ENCODE data around the gene HES6. TPM values are rescaled to one million over a fixed set of nuclear protein-coding genes. Genes with fewer than 3 reads are reported as not detected.

Gene HES6
- total RNA-seq, 2 donors from 2014 or later: 2.9 to 17.7 TPM

DNA sequence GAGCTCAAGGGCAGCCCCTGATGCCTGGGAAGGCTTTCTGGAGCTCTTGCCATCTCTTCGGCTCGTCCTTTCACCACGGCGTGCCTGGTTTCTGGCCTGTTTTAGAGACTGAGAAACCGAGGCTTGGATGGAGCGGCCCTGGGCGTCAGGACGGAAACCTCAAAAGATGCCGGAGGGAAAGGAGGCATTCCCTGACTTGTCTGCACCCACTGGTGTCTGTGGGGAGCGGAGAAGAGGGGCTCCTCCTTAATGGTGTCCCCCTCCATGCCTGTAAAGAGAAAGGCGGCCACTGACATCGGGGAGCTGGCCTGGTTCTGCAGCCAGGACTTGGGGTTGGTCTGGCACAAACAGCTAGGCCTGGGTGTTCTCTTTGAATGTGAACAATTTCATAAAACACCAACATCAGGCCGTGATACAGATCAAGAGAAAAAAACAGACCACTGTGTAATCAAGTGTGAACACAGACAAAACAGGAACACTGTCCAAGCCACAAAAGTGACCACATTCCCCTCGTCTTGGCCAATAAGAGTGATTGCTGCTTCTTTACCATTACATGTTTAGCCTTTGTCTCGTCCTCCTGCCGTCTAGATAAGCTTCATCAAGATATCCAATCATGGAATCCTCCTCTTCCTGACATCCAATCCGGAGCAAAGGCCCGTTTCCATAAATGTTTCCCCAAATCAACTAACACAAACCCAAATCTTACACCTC, 35.7 kb downstream of the HES6 start:
- 56% methylated on average over 18 of the region's 18 CpGs for WGBS

DNA sequence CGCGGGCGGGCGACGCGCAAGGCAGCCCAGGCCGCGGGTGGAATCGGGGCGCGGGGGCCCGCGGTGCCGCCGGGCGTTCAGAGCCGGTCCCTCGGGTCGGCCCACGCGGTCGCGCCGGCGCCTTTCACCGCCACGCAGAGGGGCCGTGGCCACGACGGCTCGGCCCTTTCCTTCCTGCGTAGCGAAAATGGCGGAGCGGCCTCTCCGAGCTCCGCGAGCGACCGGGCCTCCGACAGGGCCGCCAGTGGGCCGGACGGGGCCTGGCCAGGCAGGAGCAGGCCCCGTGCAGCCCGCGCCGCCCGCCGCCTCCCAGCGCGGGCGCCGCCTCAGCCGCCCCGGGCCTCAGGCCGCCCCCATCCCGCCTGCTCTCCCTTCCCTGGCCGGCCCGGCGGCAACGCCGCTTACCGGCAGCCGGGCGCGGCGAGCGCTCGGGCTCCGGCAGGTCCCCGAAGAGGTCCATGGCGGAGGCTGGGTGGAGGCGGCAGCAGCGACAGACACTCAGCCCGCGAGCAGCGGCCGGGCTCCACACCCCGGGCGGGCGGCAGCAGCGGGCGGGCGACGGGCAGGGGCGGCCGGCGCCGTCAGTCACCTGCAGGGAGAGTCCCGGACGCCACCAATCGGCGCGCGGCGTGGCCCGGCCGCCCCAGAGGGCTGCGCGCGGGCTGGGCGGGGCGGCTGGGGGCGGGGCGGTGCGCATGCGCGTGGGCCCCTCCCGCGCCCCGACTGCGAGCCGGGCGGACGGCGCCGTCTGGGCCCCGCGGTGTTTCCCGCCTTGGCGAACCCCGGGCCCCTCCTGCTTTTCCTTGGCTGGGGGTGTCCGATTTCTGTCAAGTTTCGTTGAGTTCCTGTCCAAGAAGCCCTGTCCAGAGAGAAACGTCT, 36.5 kb downstream of the HES6 start, which contains the start of gene ILKAP:
Gene ILKAP (minus strand): TSS at position 602 of the 879 bp plus-strand sequence. CDS start 142 bp downstream, at position 460.
- H3K9me3 ChIP-seq: no peaks in the 10 kb centered on the region
- H3K36me3 ChIP-seq: no peaks in the 10 kb centered on the region
- peak within 1 kb of the TSS; percentile 83 to 93 for H3K27ac ChIP-seq
- DNase-seq (ENCODE audit: low spot score): peak; percentile 88
- H3K27me3 ChIP-seq (replicated peaks; ENCODE audit: insufficient read depth): no peaks in the 10 kb centered on the region
- TF ChIP-seq POLR2A (IDR thresholded peaks at IDR 0.05) (peak; percentile 78), POLR2AphosphoS5 (IDR thresholded peaks at IDR 0.05) (peak; percentile 13)
- TF ChIP-seq, protein P1, sequence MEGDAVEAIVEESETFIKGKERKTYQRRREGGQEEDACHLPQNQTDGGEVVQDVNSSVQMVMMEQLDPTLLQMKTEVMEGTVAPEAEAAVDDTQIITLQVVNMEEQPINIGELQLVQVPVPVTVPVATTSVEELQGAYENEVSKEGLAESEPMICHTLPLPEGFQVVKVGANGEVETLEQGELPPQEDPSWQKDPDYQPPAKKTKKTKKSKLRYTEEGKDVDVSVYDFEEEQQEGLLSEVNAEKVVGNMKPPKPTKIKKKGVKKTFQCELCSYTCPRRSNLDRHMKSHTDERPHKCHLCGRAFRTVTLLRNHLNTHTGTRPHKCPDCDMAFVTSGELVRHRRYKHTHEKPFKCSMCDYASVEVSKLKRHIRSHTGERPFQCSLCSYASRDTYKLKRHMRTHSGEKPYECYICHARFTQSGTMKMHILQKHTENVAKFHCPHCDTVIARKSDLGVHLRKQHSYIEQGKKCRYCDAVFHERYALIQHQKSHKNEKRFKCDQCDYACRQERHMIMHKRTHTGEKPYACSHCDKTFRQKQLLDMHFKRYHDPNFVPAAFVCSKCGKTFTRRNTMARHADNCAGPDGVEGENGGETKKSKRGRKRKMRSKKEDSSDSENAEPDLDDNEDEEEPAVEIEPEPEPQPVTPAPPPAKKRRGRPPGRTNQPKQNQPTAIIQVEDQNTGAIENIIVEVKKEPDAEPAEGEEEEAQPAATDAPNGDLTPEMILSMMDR (IDR thresholded peaks at IDR 0.05): no peak
- intact Hi-C loops (cut with DNase I): no loop called here
- 0% methylated on average over 85 of the region's 126 CpGs for WGBS
- peak within 1 kb of the TSS; percentile 85 to 95 for H3K4me3 ChIP-seq
- H3K4me1 ChIP-seq (replicated peaks): peaks cover 6% of the 10 kb centered on the region

More for the DNA sequence above, 35.7 kb downstream of the HES6 start:
- no peaks in the 10 kb centered on the region for H3K9me3 ChIP-seq
- H3K4me3 ChIP-seq: peak overlapping the region; percentile 85 to 95
- DNase-seq (ENCODE audit: low spot score): no peak
- TF ChIP-seq POLR2A (IDR thresholded peaks at IDR 0.05) (no peak), POLR2AphosphoS5 (IDR thresholded peaks at IDR 0.05) (no peak)
- TF ChIP-seq, protein P1 (IDR thresholded peaks at IDR 0.05): no peak
- H3K27me3 ChIP-seq (replicated peaks; ENCODE audit: insufficient read depth): no peaks in the 10 kb centered on the region
- peak overlapping the region; percentile 70 to 93 for H3K27ac ChIP-seq
- no peaks in the 10 kb centered on the region for H3K36me3 ChIP-seq
- peaks cover 6% of the 10 kb centered on the region for H3K4me1 ChIP-seq (replicated peaks)
- intact Hi-C loops (cut with DNase I): no loop called here

GRCh38 chr2:238202326-238203093, 37.3 kb downstream of the HES6 start:
- H3K9me3 ChIP-seq: no peaks in the 10 kb centered on the region
- no peak for DNase-seq (ENCODE audit: low spot score)
- peaks cover 6% of the 10 kb centered on the region for H3K4me1 ChIP-seq (replicated peaks)
- intact Hi-C loops (cut with DNase I): no loop called here
- TF ChIP-seq POLR2A (IDR thresholded peaks at IDR 0.05) (no peak), POLR2AphosphoS5 (IDR thresholded peaks at IDR 0.05) (no peak)
- TF ChIP-seq, protein P1 (IDR thresholded peaks at IDR 0.05): no peak
- H3K36me3 ChIP-seq: no peaks in the 10 kb centered on the region
- peak overlapping the region; percentile 83 to 93 for H3K27ac ChIP-seq
- no peaks in the 10 kb centered on the region for H3K27me3 ChIP-seq (replicated peaks; ENCODE audit: insufficient read depth)
- 7% methylated on average over 27 of the region's 27 CpGs for WGBS
- H3K4me3 ChIP-seq: peak overlapping the region; percentile 85 to 95

- TF ChIP-seq POLR2AphosphoS5 (IDR thresholded peaks at IDR 0.05) (no peak), POLR2A (IDR thresholded peaks at IDR 0.05) (no peak)
- TF ChIP-seq, protein P1 (IDR thresholded peaks at IDR 0.05): no peak
- 83% methylated on average over 2 of the region's 2 CpGs for WGBS
- Histone ChIP-seq H3K27me3 (replicated peaks; ENCODE audit: insufficient read depth) (no peaks in the 10 kb centered on the region), H3K27ac (no peak overlapping the region), H3K4me3 (no peak overlapping the region), H3K36me3 (peaks cover 11 to 37% of the 10 kb centered on the region in 2 donors), H3K4me1 (replicated peaks) (no peaks in the 10 kb centered on the region), H3K9me3 (no peaks in the 10 kb centered on the region)
- DNase-seq (ENCODE audit: low spot score): no peak
- intact Hi-C loops (cut with DNase I): no loop called here
These were observed 49.4 kb downstream of the HES6 start for GRCh38 chr2:238190445-238190844.

Other genes starting within 250 kb of the HES6 start
- 10 to 100 TPM; 11.5 to 16.1 TPM for gene SCLY, start 179.0 kb downstream of the HES6 start, total RNA-seq
- gene ESPNL, start 139.7 kb downstream of the HES6 start, total RNA-seq: 1 to 10 TPM in 1 of 2 donors, under 1 TPM in 1; 0.68 to 3.9 TPM
- 1 to 10 TPM in 1 of 2 donors, under 1 TPM in 1; 0.23 to 1.9 TPM for gene KLHL30, start 101.4 kb downstream of the HES6 start, total RNA-seq
- gene ERFE, start 81.1 kb downstream of the HES6 start, total RNA-seq: 1 to 10 TPM in 1 of 2 donors, not detected in 1; 7.7 TPM
- 10 to 100 TPM; 33.6 to 41.8 TPM for gene ILKAP, start 36.3 kb downstream of the HES6 start, total RNA-seq
- 10 to 100 TPM; 24.0 to 53.1 TPM for gene PER2, start 48.6 kb upstream of the HES6 start, total RNA-seq
- 10 to 100 TPM; 14.4 to 18.5 TPM for gene TRAF3IP1, start 80.5 kb upstream of the HES6 start, total RNA-seq
- gene ASB1, start 186.9 kb upstream of the HES6 start, total RNA-seq: 10 to 100 TPM; 11.9 to 27.8 TPM